GM18502 (cell line): ENCODE results near the gene MRAS.

Experiments used
- ATAC-seq: cut with Tn5 transposase; IDR thresholded peaks from one replicate; pipeline ENCODE4 v1.9.1; 2021; ENCODE audit warnings: mild to moderate bottlenecking; ENCODE audit not compliant: unreplicated experiment, poor library complexity

Gene MRAS

GRCh38 chr3:138381950-138382715 lies 33.8 kb downstream of the MRAS start:
- no peak for ATAC-seq

- ATAC-seq: no peak
Measured at GRCh38 chr3:138383715-138384465, 35.5 kb downstream of the MRAS start.

GRCh38 chr3:138384531-138384930 lies 36.2 kb downstream of the MRAS start:
- ATAC-seq: no peak

- no peak for ATAC-seq
Measured at GRCh38 chr3:138384976-138385375, 36.6 kb downstream of the MRAS start.

GRCh38 chr3:138389144-138389601 lies 40.8 kb downstream of the MRAS start:
- ATAC-seq: no peak

- ATAC-seq: no peak
Measured at GRCh38 chr3:138389841-138390581, 41.6 kb downstream of the MRAS start.

GRCh38 chr3:138390582-138390932 lies 42.2 kb downstream of the MRAS start:
- no peak for ATAC-seq

GRCh38 chr3:138394156-138394555 lies 45.8 kb downstream of the MRAS start:
- no peak for ATAC-seq

GRCh38 chr3:138394686-138395085 lies 46.3 kb downstream of the MRAS start:
- no peak for ATAC-seq

- ATAC-seq: no peak
Measured at GRCh38 chr3:138395865-138396751, 47.7 kb downstream of the MRAS start.

GRCh38 chr3:138396752-138397410 lies 48.5 kb downstream of the MRAS start:
- ATAC-seq: no peak

GRCh38 chr3:138397983-138398382 lies 49.6 kb downstream of the MRAS start:
- ATAC-seq: no peak

GRCh38 chr3:138398791-138399575 lies 50.6 kb downstream of the MRAS start:
- no peak for ATAC-seq

GRCh38 chr3:138399766-138400165 lies 51.4 kb downstream of the MRAS start:
- no peak for ATAC-seq

GRCh38 chr3:138400651-138401070 lies 52.3 kb downstream of the MRAS start:
- no peak for ATAC-seq

- no peak for ATAC-seq
Measured at GRCh38 chr3:138401834-138402233, 53.5 kb downstream of the MRAS start.

GRCh38 chr3:138404121-138404520 lies 55.7 kb downstream of the MRAS start:
- ATAC-seq: no peak

- no peak for ATAC-seq
Measured at GRCh38 chr3:138405001-138405400, 56.6 kb downstream of the MRAS start.

GRCh38 chr3:138405486-138405885 lies 57.1 kb downstream of the MRAS start:
- ATAC-seq: no peak
